Endothelial cell of umbilical vein (primary cell): Measurements from ENCODE around the gene LRRC59.

Experiments used
- EZH2 ChIP-seq: IDR thresholded peaks from 2 replicates; pipeline ENCODE4 v1.6.1; 2012; ENCODE audit warnings: borderline replicate concordance, low read depth, mild to moderate bottlenecking, moderate library complexity, low read length, inconsistent platforms; ENCODE audit not compliant: severe bottlenecking
- MYC ChIP-seq: IDR thresholded peaks from one replicate; pipeline ENCODE4 v1.6.1; 2011; ENCODE audit warnings: mild to moderate bottlenecking, low read depth, low read length

DNA sequence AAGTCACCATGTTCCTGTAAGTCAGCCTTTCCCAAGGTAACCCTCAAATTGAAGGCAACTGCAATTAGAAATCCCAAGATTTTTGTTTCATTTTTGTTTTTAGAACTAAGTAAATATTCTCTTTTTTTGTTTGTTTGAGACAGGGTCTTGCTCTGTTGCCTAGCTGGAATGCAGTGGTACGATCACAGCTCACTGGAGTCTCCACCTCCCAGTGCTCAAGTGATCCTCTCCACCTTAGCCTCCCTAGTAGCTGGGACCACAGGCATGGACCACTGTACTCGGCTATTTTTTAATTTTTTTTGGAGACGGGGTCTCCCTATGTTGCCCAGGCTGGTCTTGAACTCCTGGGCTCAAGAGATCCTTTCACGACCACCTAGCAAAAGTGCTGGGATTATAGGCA lies 10.6 kb upstream of the LRRC59 start:
- TF ChIP-seq EZH2 (no peak), MYC (no peak)
